Activated CD8-positive, alpha-beta T cell treated with anti-CD3 and anti-CD28 coated beads for 36 hours (primary cell): Measurements from ENCODE around the gene ZSCAN26. TPM values are rescaled to one million over a fixed set of nuclear protein-coding genes. Genes with fewer than 3 reads are reported as not detected.
"Not testable (repeated sequence)": the region's sequence is repeated elsewhere in the genome, so short reads cannot be mapped to it uniquely, and the experiment has no call there.

Source experiments
- ATAC-seq: fragments of 200-7000 bp; cut with Tn5 transposase; one replicate; pipeline ENCODE4 v1.10.0; 2021; ENCODE audit warnings: mild to moderate bottlenecking, moderate library complexity
- CTCF ChIA-PET: fragments of 350-600 bp; sonication (Branson Sonifier 250); formaldehyde crosslinking; loops from one replicate; lab custom pipeline; 2021; ENCODE audit warnings: antibody characterized with exemption; lab: Charles Lee
- POLR2A ChIA-PET: fragments of 350-600 bp; sonication (Branson Sonifier 250); formaldehyde crosslinking; loops from one replicate; lab custom pipeline; 2021; ENCODE audit warnings: antibody characterized with exemption; lab: Charles Lee
- DNase-seq: peaks from one replicate; pipeline ENCODE4 v3.0.0-alpha.2; 2020
- H3K27ac Mint-ChIP-seq: one replicate; pipeline ENCODE4 v1.8.0; 2021; ENCODE audit warnings: mild to moderate bottlenecking, mixed read lengths
- H3K27me3 Mint-ChIP-seq: one replicate; pipeline ENCODE4 v1.8.0; 2021; ENCODE audit warnings: mixed read lengths
- H3K36me3 Mint-ChIP-seq: one replicate; pipeline ENCODE4 v1.8.0; 2021; ENCODE audit warnings: low read depth, mixed read lengths
- H3K4me1 Mint-ChIP-seq: one replicate; pipeline ENCODE4 v1.8.0; 2021; ENCODE audit warnings: low read depth, mixed read lengths
- H3K4me3 Mint-ChIP-seq: one replicate; pipeline ENCODE4 v1.8.0; 2021; ENCODE audit warnings: mild to moderate bottlenecking, moderate library complexity, mixed read lengths
- H3K9me3 Mint-ChIP-seq: one replicate; pipeline ENCODE4 v1.8.0; 2021; ENCODE audit warnings: mixed read lengths
- intact Hi-C: fragments of 100-400 bp; cut with micrococcal nuclease; formaldehyde crosslinking; loops from one replicate; pipeline ENCODE4 v1.10.0; 2022
- total RNA-seq, 2 experiments: library from RNA; stranded (reverse); gene quantifications; one replicate each; pipeline ENCODE4 v1.2.3, GENCODE V29; 2021
- TF ChIP-seq, protein P1 (sequence below): fragments of 200-600 bp; IDR thresholded peaks from one replicate; pipeline ENCODE4 v1.8.0; 2022; ENCODE audit warnings: antibody characterized with exemption, mild to moderate bottlenecking

ZSCAN26 gene
- total RNA-seq, 2 experiments from 2014 or later, result 3.6 to 3.8 TPM

DNA sequence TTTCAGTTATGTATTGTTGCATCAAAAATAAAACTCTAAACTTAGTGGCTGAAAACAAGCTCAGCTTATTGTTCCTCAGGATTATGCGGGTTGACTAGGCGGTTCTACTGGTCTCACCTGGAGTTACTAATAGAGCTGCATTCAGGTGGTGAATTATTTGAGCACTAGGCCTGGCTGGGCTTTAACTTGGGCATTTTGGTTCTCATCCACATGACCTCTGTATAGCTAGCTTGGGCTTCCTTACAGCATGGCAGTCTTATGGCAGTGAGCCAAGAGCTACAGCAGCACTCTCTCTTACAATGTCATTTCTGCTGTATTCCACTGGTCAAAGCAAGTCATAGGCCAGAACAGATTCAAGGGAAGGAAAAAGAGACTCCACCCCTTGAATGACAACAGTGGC lies 16.0 kb downstream of the ZSCAN26 start:
- POLR2A ChIA-PET, result interaction anchor here (1.3 kb wide), 1 partner anchor 16 kb away, joined by 3 read pairs; the partner anchor contains the start of gene ZSCAN26
- Mint-ChIP-seq H3K27me3 (peaks cover 10% of the 10 kb centered on the region), H3K36me3 (peaks cover 10% of the 10 kb centered on the region), H3K4me1 (peaks cover 13% of the 10 kb centered on the region), H3K4me3 (no peak overlapping the region), H3K27ac (no peak overlapping the region), H3K9me3 (no peaks in the 10 kb centered on the region)
- CTCF ChIA-PET, result interaction anchor here (0.9 to 2.1 kb wide), 3 partner anchors 11 to 73 kb away, joined by 3 to 7 read pairs (median 3); no protein-coding TSS in a partner anchor
- TF ChIP-seq, protein P1, sequence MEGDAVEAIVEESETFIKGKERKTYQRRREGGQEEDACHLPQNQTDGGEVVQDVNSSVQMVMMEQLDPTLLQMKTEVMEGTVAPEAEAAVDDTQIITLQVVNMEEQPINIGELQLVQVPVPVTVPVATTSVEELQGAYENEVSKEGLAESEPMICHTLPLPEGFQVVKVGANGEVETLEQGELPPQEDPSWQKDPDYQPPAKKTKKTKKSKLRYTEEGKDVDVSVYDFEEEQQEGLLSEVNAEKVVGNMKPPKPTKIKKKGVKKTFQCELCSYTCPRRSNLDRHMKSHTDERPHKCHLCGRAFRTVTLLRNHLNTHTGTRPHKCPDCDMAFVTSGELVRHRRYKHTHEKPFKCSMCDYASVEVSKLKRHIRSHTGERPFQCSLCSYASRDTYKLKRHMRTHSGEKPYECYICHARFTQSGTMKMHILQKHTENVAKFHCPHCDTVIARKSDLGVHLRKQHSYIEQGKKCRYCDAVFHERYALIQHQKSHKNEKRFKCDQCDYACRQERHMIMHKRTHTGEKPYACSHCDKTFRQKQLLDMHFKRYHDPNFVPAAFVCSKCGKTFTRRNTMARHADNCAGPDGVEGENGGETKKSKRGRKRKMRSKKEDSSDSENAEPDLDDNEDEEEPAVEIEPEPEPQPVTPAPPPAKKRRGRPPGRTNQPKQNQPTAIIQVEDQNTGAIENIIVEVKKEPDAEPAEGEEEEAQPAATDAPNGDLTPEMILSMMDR, result no peak
- ATAC-seq, result no peak
- intact Hi-C loops, result no loop called here
- DNase-seq, result peak; percentile 13

DNA sequence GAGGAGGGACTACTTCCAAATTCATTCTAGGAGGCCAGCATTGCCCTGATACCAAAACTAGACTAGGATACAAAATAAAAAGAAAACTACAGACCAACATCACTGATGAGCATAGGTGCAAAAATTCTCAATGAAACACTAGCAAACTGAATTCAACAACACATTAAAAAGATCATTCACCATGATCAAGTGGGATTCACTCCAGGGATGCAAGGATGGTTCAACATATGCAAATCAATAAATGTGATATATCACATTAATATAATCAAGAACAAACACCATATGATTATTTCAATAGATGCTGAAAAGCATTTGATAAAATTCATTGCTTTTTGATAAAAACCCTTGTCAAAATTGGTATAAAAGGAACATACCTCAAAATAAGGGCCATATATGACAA lies 24.6 kb downstream of the ZSCAN26 start:
- TF ChIP-seq, protein P1, result no peak
- Mint-ChIP-seq H3K9me3 (no peaks in the 10 kb centered on the region), H3K27me3 (no peaks in the 10 kb centered on the region), H3K36me3 (peaks cover 6% of the 10 kb centered on the region), H3K27ac (no peak overlapping the region), H3K4me1 (no peaks in the 10 kb centered on the region), H3K4me3 (no peak overlapping the region)
- POLR2A ChIA-PET, result no interaction called here
- intact Hi-C loops, result no loop called here
- ATAC-seq, result no peak
- no peak for DNase-seq
- CTCF ChIA-PET, result no interaction called here

DNA sequence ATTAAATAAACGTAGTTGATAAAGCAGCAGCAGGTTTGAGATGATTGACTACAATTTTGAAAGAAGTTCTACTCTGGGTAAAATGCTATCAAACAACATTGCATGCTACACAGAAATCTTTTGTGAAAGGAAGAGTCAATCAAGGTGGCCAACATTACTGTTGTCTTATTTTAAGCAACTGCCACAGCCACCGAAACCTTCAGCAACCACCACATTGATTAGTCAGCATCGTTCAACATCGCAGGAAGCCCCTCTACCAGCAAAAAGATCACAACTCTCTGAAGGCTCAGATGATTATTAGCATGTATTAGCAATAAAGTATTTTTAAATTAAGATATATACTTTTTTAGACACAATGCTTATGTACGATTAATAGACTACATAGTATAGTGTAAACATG lies 28.4 kb downstream of the ZSCAN26 start:
- H3K9me3 Mint-ChIP-seq, result no peaks in the 10 kb centered on the region
- TF ChIP-seq, protein P1, result no peak
- no peak for ATAC-seq
- peaks cover 5% of the 10 kb centered on the region for H3K36me3 Mint-ChIP-seq
- CTCF ChIA-PET, result no interaction called here
- no peak for DNase-seq
- no peaks in the 10 kb centered on the region for H3K4me1 Mint-ChIP-seq
- no peaks in the 10 kb centered on the region for H3K27me3 Mint-ChIP-seq
- POLR2A ChIA-PET, result no interaction called here
- H3K27ac Mint-ChIP-seq, result no peak overlapping the region
- intact Hi-C loops, result no loop called here
- no peak overlapping the region for H3K4me3 Mint-ChIP-seq

DNA sequence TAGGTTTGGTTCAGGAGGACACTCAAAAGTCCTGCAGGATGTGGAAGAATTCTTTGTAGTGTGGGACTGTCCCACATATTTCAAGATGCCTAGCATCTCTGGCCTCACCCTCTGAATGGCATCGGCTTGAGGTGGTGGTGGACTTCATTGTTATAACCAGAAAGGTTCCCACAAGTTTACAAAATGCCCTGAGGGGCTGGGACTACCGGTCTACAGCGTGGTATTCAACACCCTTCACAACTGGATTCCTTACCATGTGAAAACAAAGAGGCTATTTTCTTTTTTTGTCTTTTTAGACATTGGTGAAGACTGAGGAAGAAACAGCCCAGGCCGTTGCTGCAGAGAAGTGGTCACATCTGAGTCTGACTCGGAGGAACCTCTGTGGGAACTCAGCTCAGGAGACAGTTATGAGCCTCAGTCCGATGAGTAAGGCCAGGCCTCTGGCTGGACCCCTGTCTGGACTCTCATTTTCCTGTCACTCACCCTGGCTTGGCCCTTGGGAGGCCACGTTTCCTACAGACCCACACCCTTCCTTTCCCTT lies 29.6 kb downstream of the ZSCAN26 start:
- TF ChIP-seq, protein P1, result no peak
- no peaks in the 10 kb centered on the region for H3K27me3 Mint-ChIP-seq
- ATAC-seq (no peak), DNase-seq (no peak)
- intact Hi-C loops, result no loop called here
- H3K9me3 Mint-ChIP-seq, result no peaks in the 10 kb centered on the region
- H3K4me1 Mint-ChIP-seq, result no peaks in the 10 kb centered on the region
- H3K27ac Mint-ChIP-seq, result no peak overlapping the region
- CTCF ChIA-PET, result no interaction called here
- H3K36me3 Mint-ChIP-seq, result peaks cover 14% of the 10 kb centered on the region
- POLR2A ChIA-PET, result no interaction called here
- H3K4me3 Mint-ChIP-seq, result no peak overlapping the region

DNA sequence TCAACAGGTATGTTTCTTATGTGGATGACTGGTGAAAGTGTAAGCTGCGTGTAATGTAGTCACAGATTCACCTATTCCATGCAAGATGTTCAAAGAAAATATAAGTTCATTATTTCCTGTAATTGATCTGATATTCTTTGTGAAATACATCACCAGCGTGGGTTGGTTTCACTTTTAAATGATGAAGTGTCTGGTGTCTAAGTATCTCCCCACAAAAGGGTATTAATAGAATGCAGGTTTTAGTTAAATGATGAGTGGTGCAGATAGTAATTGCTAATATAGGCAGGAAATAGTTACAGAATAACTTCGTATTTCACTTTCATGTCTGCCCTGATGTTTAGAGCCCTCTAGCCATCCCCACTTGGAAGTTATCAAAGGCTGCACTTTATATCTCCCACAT lies 36.6 kb downstream of the ZSCAN26 start:
- Mint-ChIP-seq H3K4me3 (no peak overlapping the region), H3K27me3 (no peaks in the 10 kb centered on the region), H3K9me3 (no peaks in the 10 kb centered on the region), H3K4me1 (peaks cover 15% of the 10 kb centered on the region), H3K27ac (peak overlapping the region; percentile 82), H3K36me3 (peaks cover 12% of the 10 kb centered on the region)
- POLR2A ChIA-PET, result interaction anchor here (1.0 kb wide), 1 partner anchor 10 kb away, joined by 3 read pairs; no protein-coding TSS in a partner anchor
- ATAC-seq (peak; percentile 65), DNase-seq (no peak)
- intact Hi-C loops, result no loop called here
- TF ChIP-seq, protein P1, result no peak
- CTCF ChIA-PET, result interaction anchor here (1.8 kb wide), 1 partner anchor 52 kb away, joined by 6 read pairs; no protein-coding TSS in a partner anchor

DNA sequence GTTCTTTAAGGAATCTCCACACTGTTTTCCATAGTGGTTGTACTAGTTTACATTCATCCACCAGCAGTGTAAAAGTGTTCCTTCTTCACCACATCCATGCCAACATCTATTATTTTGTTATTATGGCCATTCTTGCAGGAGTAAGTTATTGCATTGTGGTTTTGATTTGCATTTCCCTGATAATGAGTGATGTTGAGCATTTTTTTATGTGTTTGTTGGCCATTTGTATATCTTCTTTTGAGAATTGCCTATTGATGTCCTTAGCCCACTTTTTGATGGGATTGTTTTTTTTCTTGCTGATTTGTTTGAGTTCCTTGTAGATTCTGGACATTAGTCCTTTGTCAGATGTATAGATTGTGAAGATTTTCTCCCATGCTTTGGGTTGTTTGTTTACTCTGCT lies 39.4 kb downstream of the ZSCAN26 start:
- H3K27ac Mint-ChIP-seq, intact Hi-C loops, ATAC-seq, H3K27me3 Mint-ChIP-seq, H3K4me3 Mint-ChIP-seq, H3K9me3 Mint-ChIP-seq, DNase-seq, H3K36me3 Mint-ChIP-seq, CTCF ChIA-PET, POLR2A ChIA-PET: not testable (repeated sequence)
- H3K4me1 Mint-ChIP-seq, result peaks cover 15% of the 10 kb centered on the region
